Prostate gland (tissue), 2 donors: ENCODE measurements around the gene GRIA4.

Experiments used
- CTCF ChIP-seq, 4 experiments: fragments of 200-600 bp in 2 of 4; fragments of 450-650 bp in 2 of 4; sonication (generic) in 2 of 4; IDR thresholded peaks; 1 replicate in 3 of 4; 2 replicates in 1 of 4; pipeline ENCODE4 v1.5.1; 2016 to 2019; ENCODE audit warnings: antibody characterized with exemption in 4 of 4, mild to moderate bottlenecking in 2 of 4, moderate library complexity in 2 of 4
- POLR2A ChIP-seq: fragments of 450-650 bp; IDR thresholded peaks from one replicate; pipeline ENCODE4 v1.6.1; 2016; ENCODE audit warnings: antibody characterized with exemption, mild to moderate bottlenecking
- POLR2AphosphoS5 ChIP-seq: sonication (generic); formaldehyde crosslinking; IDR thresholded peaks from one replicate; pipeline ENCODE4 v1.6.1; 2017; ENCODE audit warnings: antibody characterized with exemption

- TF ChIP-seq POLR2AphosphoS5 (no peak), CTCF (IDR thresholded peaks at IDR 0.05) (no peak), POLR2A (no peak)
Observed at GRCh38 chr11:105789579-105790420, 179.9 kb downstream of the GRIA4 start.
